HEK293 (cell line): ENCODE measurements around the gene ITIH5.

ENCODE experiments used
- GLIS2 ChIP-seq: fragments of 450-650 bp; formaldehyde crosslinking; IDR thresholded peaks from 2 replicates; pipeline ENCODE4 v1.5.1; 2016; ENCODE audit warnings: missing biosample characterization, missing genetic modification characterization
- KLF10 ChIP-seq: fragments of 450-650 bp; IDR thresholded peaks from 2 replicates; pipeline ENCODE4 v1.5.1; 2018; ENCODE audit warnings: missing biosample characterization, mild to moderate bottlenecking, missing genetic modification characterization
- MYNN ChIP-seq: fragments of 450-650 bp; formaldehyde crosslinking; IDR thresholded peaks from 2 replicates; pipeline ENCODE4 v1.5.1; 2016; ENCODE audit warnings: missing biosample characterization, missing genetic modification characterization, borderline replicate concordance
- SP3 ChIP-seq: fragments of 450-650 bp; formaldehyde crosslinking; IDR thresholded peaks from 2 replicates; pipeline ENCODE4 v1.5.1; 2016; ENCODE audit warnings: missing biosample characterization, missing genetic modification characterization
- SP7 ChIP-seq: fragments of 450-650 bp; formaldehyde crosslinking; IDR thresholded peaks from 2 replicates; pipeline ENCODE4 v1.5.1; 2016; ENCODE audit warnings: missing biosample characterization, missing genetic modification characterization
- YY1 ChIP-seq: fragments of 450-650 bp; formaldehyde crosslinking; IDR thresholded peaks from 2 replicates; pipeline ENCODE4 v1.5.1; 2018; ENCODE audit warnings: missing biosample characterization, missing genetic modification characterization
- ZBTB1 ChIP-seq: fragments of 450-650 bp; formaldehyde crosslinking; IDR thresholded peaks from 2 replicates; pipeline ENCODE4 v1.5.1; 2016; ENCODE audit warnings: missing biosample characterization, missing genetic modification characterization
- ZBTB17 ChIP-seq: fragments of 450-650 bp; formaldehyde crosslinking; IDR thresholded peaks from 2 replicates; pipeline ENCODE4 v1.5.1; 2016; ENCODE audit warnings: missing biosample characterization, missing genetic modification characterization
- ZBTB20 ChIP-seq: fragments of 450-650 bp; formaldehyde crosslinking; IDR thresholded peaks from 2 replicates; pipeline ENCODE4 v1.5.1; 2016; ENCODE audit warnings: missing biosample characterization, missing genetic modification characterization
- ZBTB6 ChIP-seq: fragments of 450-650 bp; formaldehyde crosslinking; IDR thresholded peaks from 2 replicates; pipeline ENCODE4 v1.5.1; 2017; ENCODE audit warnings: missing biosample characterization, missing genetic modification characterization
- ZEB2 ChIP-seq: fragments of 450-650 bp; formaldehyde crosslinking; IDR thresholded peaks from 2 replicates; pipeline ENCODE4 v1.5.1; 2016; ENCODE audit warnings: missing biosample characterization, missing genetic modification characterization
- ZNF138 ChIP-seq: fragments of 450-650 bp; formaldehyde crosslinking; IDR thresholded peaks from 2 replicates; pipeline ENCODE4 v1.5.1; 2016; ENCODE audit warnings: missing biosample characterization, missing genetic modification characterization, borderline replicate concordance
- ZNF140 ChIP-seq: fragments of 450-650 bp; formaldehyde crosslinking; IDR thresholded peaks from 2 replicates; pipeline ENCODE4 v1.5.1; 2016; ENCODE audit warnings: missing biosample characterization, missing genetic modification characterization
- ZNF18 ChIP-seq: fragments of 450-650 bp; formaldehyde crosslinking; IDR thresholded peaks from 2 replicates; pipeline ENCODE4 v1.5.1; 2016; ENCODE audit warnings: missing biosample characterization, missing genetic modification characterization
- ZNF211 ChIP-seq: fragments of 450-650 bp; formaldehyde crosslinking; IDR thresholded peaks from 2 replicates; pipeline ENCODE4 v1.5.1; 2016; ENCODE audit warnings: low read depth, missing biosample characterization, missing genetic modification characterization
- ZNF221 ChIP-seq: fragments of 450-650 bp; formaldehyde crosslinking; IDR thresholded peaks from 2 replicates; pipeline ENCODE4 v1.5.1; 2017; ENCODE audit warnings: missing biosample characterization, missing genetic modification characterization, borderline replicate concordance
- ZNF280D ChIP-seq: fragments of 450-650 bp; formaldehyde crosslinking; IDR thresholded peaks from 2 replicates; pipeline ENCODE4 v1.5.1; 2016; ENCODE audit warnings: missing biosample characterization, missing genetic modification characterization
- ZNF311 ChIP-seq: fragments of 450-650 bp; formaldehyde crosslinking; IDR thresholded peaks from 2 replicates; pipeline ENCODE4 v1.5.1; 2017; ENCODE audit warnings: missing biosample characterization, missing genetic modification characterization, borderline replicate concordance
- ZNF350 ChIP-seq: fragments of 450-650 bp; formaldehyde crosslinking; IDR thresholded peaks from 2 replicates; pipeline ENCODE4 v1.5.0; 2017; ENCODE audit warnings: missing biosample characterization, mild to moderate bottlenecking, missing genetic modification characterization
- ZNF433 ChIP-seq: fragments of 450-650 bp; formaldehyde crosslinking; IDR thresholded peaks from 2 replicates; pipeline ENCODE4 v1.5.1; 2016; ENCODE audit warnings: missing biosample characterization, missing genetic modification characterization, low read depth
- ZNF623 ChIP-seq: fragments of 450-650 bp; formaldehyde crosslinking; IDR thresholded peaks from 2 replicates; pipeline ENCODE4 v1.5.1; 2016; ENCODE audit warnings: missing biosample characterization, missing genetic modification characterization
- ZNF654 ChIP-seq: fragments of 450-650 bp; formaldehyde crosslinking; IDR thresholded peaks from 2 replicates; pipeline ENCODE4 v1.5.1; 2016; ENCODE audit warnings: low read depth, missing biosample characterization, missing genetic modification characterization
- ZNF701 ChIP-seq: fragments of 450-650 bp; formaldehyde crosslinking; IDR thresholded peaks from 2 replicates; pipeline ENCODE4 v1.5.1; 2016; ENCODE audit warnings: missing biosample characterization, missing genetic modification characterization
- ZNF747 ChIP-seq: fragments of 450-650 bp; formaldehyde crosslinking; IDR thresholded peaks from 2 replicates; pipeline ENCODE4 v1.5.1; 2016; ENCODE audit warnings: missing biosample characterization, missing genetic modification characterization
- ZNF791 ChIP-seq: fragments of 450-650 bp; formaldehyde crosslinking; IDR thresholded peaks from 2 replicates; pipeline ENCODE4 v1.5.1; 2016; ENCODE audit warnings: missing biosample characterization, missing genetic modification characterization
- TF ChIP-seq, protein P1 (sequence below): fragments of 450-650 bp; formaldehyde crosslinking; IDR thresholded peaks from 2 replicates; pipeline ENCODE4 v1.5.1; 2016; ENCODE audit warnings: missing biosample characterization, missing genetic modification characterization, borderline replicate concordance
- TF ChIP-seq, protein P2 (sequence below): fragments of 450-650 bp; formaldehyde crosslinking; IDR thresholded peaks from 2 replicates; pipeline ENCODE4 v1.5.1; 2016; ENCODE audit warnings: missing biosample characterization, missing genetic modification characterization, low read depth

ITIH5 gene

DNA sequence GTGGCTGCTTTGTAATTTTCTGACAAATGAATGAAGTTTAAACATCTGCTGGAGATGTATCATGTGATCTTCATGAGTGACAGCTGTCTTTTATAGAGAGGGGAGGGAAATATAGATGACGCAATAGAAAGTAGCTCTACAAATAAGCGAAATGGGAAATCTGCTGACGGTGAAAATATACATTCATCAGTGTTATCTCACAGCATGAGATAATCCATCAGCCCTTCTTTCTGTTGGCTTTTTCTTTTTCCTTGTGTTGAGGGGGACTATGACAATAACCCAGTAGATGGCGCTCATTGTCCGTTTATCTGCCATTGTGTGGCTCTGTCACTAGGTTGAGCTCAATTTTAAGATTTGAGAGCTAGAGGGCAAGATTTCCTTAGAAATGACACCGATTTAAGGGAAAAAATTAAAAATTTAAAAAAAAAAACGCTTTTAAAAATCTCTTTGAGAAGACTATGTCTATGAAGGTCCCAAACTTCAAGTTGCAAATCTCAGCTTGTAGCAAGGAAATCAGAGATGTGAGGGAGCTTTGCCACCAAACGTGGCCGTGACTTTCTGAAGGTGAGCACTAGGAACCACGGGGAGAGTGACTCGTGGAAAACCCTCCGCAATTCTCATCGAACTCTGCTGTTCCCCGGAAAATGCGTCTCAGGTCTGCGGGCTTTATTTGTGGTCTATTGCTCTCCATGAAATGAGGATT lies 141.3 kb downstream of the ITIH5 start (continued):
- TF ChIP-seq, protein P1, sequence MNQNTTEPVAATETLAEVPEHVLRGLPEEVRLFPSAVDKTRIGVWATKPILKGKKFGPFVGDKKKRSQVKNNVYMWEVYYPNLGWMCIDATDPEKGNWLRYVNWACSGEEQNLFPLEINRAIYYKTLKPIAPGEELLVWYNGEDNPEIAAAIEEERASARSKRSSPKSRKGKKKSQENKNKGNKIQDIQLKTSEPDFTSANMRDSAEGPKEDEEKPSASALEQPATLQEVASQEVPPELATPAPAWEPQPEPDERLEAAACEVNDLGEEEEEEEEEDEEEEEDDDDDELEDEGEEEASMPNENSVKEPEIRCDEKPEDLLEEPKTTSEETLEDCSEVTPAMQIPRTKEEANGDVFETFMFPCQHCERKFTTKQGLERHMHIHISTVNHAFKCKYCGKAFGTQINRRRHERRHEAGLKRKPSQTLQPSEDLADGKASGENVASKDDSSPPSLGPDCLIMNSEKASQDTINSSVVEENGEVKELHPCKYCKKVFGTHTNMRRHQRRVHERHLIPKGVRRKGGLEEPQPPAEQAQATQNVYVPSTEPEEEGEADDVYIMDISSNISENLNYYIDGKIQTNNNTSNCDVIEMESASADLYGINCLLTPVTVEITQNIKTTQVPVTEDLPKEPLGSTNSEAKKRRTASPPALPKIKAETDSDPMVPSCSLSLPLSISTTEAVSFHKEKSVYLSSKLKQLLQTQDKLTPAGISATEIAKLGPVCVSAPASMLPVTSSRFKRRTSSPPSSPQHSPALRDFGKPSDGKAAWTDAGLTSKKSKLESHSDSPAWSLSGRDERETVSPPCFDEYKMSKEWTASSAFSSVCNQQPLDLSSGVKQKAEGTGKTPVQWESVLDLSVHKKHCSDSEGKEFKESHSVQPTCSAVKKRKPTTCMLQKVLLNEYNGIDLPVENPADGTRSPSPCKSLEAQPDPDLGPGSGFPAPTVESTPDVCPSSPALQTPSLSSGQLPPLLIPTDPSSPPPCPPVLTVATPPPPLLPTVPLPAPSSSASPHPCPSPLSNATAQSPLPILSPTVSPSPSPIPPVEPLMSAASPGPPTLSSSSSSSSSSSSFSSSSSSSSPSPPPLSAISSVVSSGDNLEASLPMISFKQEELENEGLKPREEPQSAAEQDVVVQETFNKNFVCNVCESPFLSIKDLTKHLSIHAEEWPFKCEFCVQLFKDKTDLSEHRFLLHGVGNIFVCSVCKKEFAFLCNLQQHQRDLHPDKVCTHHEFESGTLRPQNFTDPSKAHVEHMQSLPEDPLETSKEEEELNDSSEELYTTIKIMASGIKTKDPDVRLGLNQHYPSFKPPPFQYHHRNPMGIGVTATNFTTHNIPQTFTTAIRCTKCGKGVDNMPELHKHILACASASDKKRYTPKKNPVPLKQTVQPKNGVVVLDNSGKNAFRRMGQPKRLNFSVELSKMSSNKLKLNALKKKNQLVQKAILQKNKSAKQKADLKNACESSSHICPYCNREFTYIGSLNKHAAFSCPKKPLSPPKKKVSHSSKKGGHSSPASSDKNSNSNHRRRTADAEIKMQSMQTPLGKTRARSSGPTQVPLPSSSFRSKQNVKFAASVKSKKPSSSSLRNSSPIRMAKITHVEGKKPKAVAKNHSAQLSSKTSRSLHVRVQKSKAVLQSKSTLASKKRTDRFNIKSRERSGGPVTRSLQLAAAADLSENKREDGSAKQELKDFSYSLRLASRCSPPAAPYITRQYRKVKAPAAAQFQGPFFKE (tag by site-specific recombination): no peak
- TF ChIP-seq ZNF623 (tag by site-specific recombination) (no peak), KLF10 (tag by site-specific recombination) (no peak), SP3 (tag by site-specific recombination) (no peak), ZNF138 (tag by site-specific recombination) (no peak), SP7 (peak; percentile 24; the same call in 1 of the 2 replicates), ZNF221 (no peak), ZNF747 (tag by site-specific recombination) (no peak), ZNF311 (tag by site-specific recombination) (no peak), ZNF211 (tag by site-specific recombination) (no peak), ZNF654 (tag by site-specific recombination) (peak; percentile 100), ZNF18 (tag by site-specific recombination) (no peak), ZBTB1 (tag by site-specific recombination) (no peak), ZNF791 (tag by site-specific recombination) (no peak), ZEB2 (tag by site-specific recombination) (peak; percentile 57), ZNF140 (tag by site-specific recombination) (no peak), ZNF701 (tag by site-specific recombination) (no peak), ZNF433 (tag by site-specific recombination) (no peak), MYNN (no peak), ZNF280D (no peak), ZBTB20 (tag by site-specific recombination) (no peak), ZNF350 (tag by site-specific recombination) (no peak), GLIS2 (tag by site-specific recombination) (no peak), ZBTB17 (peak; percentile 88), ZBTB6 (no peak), YY1 (tag by site-specific recombination) (no peak)
- TF ChIP-seq, protein P2, sequence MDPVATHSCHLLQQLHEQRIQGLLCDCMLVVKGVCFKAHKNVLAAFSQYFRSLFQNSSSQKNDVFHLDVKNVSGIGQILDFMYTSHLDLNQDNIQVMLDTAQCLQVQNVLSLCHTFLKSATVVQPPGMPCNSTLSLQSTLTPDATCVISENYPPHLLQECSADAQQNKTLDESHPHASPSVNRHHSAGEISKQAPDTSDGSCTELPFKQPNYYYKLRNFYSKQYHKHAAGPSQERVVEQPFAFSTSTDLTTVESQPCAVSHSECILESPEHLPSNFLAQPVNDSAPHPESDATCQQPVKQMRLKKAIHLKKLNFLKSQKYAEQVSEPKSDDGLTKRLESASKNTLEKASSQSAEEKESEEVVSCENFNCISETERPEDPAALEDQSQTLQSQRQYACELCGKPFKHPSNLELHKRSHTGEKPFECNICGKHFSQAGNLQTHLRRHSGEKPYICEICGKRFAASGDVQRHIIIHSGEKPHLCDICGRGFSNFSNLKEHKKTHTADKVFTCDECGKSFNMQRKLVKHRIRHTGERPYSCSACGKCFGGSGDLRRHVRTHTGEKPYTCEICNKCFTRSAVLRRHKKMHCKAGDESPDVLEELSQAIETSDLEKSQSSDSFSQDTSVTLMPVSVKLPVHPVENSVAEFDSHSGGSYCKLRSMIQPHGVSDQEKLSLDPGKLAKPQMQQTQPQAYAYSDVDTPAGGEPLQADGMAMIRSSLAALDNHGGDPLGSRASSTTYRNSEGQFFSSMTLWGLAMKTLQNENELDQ (tag by site-specific recombination): no peak
